ENCODE data around the gene MBD2.
A peak's percentile ranks its signal among the peaks of the same experiment; 100 is the strongest.
"Not testable (repeated sequence)": the region's sequence is repeated elsewhere in the genome, so short reads cannot be mapped to it uniquely, and the experiment has no call there.

Gene MBD2

DNA sequence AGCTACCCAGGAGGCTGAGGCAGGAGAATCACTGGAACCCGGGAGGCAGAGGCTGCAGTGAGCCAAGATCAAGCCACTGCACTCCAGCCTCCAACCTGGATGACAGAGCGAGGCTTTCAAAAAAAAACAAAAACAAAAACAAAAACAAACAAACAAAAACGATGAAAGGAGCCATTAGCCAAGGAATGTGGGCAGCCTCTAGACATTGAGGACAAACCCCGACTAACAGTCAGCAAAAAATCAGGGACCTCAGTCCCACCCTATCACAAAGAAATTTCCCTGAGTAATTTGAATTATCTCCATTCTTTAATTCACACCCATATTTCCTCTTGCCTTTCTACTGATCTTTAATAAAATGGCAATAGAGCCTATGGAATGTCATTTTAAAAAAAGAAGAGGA is 75.8 kb downstream of the MBD2 start:
- no peak for DNase-seq

DNA sequence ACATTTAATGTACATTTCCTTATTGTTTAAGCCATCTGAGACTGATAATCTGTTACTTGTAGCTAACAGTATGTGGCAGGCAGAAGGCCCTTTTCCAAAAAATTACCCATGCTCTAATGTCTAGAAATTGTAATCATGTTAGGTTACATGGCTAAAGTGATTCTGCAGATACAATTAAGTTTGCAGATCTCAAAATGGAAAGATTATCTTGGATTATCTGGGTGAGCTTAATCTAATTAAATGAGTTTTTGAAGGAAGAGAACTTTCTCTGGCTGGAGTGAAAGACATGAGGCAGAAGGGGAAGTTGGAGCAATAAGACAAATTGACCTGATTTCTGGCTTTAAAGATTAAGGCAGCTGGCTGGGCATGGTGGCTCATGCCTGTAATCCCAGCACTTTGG is 76.3 kb downstream of the MBD2 start:
- no peak for DNase-seq

DNA sequence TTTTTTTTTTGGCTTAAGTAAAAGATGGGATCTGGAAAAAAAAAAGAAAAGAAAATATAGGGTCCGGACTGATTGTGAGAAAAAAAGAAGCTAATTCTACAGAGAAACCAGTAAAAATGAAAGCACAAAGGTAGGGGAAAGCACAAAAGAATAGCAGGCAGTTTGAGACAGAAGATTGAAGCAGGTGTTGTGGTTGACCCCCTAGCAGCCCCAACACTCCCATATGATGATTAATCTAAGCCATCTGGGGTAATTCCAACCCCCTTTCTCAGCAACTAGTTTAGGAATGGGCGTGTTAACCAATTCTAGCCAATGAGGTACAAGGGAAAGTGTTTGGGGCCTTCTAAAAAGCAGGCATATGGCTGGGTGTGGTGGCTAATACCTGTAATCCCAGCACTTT is 77.0 kb downstream of the MBD2 start:
- DNase-seq: no peak

GRCh38 chr18:54141041-54141608 is 83.3 kb downstream of the MBD2 start:
- no peak for DNase-seq

- no peak for DNase-seq
Observed at GRCh38 chr18:54140641-54141040, 83.8 kb downstream of the MBD2 start.

DNA sequence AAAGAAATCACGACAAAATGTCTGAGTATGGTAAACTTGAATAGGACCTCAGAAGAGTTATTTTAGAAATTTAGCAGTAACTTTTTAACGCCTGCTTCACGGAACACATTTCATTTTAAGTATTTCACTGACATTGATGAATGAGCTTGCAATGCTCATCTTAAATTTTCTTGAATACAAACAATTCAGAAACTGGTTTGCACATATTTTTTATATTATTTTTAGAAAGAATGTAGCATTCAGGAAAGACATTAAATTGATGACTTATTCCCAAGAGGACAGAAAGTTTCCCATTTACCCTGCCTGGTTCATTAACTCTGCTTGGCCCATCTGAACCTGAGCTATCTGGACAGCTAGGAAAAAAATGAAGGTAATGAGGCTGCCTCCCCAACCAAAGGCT is 89.3 kb downstream of the MBD2 start:
- DNase-seq: no peak

DNA sequence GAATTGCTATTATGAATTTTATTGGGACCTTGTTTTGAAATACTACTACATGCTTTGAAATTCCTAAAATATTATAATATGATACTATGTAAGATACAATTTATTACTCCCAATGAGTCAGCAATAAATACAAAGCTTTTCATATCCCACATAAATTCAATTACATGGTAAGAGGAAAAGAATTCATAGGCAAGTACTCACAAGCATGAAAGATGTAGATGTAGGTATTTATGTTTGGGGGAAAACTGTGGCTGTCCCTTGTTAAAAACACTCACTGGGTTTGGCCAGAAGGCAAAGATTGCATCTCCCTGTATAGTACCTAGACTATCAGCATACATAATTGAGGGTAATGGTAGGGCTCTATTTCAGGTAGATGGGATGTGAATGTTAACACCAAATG is 90.4 kb downstream of the MBD2 start:
- DNase-seq: no peak

DNA sequence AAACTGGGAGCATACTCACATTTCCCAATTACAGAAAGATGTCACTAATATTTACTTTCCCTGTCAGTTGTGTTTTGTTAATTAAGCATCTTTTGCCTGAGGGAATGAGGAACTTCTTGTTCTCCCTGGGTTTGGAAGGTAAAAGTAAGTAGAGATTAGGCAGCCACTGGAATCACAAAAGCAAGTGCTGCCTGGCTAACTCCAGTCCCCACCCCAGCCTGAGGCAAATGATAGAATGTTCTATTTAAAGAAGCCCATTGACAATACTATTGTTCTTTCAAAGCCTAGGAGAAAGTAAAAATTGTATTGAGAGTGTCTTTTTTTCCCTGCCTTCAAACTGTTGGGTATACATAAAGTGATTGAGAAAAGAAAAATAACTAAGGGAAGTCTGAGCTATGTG is 93.8 kb downstream of the MBD2 start:
- DNase-seq: no peak

DNA sequence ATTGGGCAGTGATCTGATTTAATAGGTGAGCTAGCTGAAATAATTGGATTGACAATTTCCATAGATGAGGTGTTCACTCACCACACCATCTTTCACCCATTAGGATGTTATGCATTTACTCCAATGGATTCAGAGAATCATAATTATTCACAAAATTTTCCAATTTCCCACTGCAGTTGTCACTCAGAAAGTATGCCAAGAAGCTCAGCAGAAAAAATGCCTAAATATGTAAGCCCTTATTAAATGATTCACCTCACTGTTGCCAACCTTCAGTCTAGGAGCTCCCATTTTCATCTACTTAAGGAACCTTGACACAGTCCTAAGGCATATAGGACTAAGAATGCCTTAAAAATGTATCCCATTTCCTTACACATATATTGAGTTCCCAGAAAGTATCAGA is 94.3 kb downstream of the MBD2 start:
- no peak for DNase-seq

GRCh38 chr18:54129448-54130067 is 94.9 kb downstream of the MBD2 start:
- no peak for DNase-seq

DNA sequence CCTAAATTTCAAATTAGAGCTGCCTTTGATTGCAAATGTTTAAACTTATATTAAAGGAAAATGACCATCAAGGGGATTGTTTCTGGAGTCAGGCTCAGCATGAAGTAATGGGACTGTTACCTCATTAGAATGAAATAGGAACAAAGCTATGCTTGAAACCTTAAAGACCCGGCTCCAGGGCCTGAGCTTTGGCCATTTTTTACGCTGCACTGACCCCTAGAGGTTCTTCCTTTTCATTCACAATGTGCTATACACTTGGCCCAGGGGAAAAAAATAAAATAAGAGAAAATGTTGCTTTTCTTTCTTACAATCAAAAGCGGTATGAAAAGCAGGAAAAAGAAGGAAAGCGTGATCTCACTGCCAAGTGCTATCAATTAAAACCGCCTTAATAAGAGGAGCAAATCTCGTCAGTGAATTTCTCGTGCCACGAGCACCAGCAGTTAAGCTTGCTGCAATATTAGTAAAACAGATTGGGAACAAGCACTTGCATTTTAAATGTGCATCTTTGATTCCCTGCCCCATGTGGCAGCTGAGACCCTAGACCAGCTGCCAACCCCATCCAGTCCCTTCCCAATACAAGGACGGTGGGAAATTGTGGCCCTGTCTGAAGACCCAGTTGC is 96.6 kb downstream of the MBD2 start:
- DNase-seq: peak in 7 of 14 donors; percentile 2 to 23 (median 3)

DNA sequence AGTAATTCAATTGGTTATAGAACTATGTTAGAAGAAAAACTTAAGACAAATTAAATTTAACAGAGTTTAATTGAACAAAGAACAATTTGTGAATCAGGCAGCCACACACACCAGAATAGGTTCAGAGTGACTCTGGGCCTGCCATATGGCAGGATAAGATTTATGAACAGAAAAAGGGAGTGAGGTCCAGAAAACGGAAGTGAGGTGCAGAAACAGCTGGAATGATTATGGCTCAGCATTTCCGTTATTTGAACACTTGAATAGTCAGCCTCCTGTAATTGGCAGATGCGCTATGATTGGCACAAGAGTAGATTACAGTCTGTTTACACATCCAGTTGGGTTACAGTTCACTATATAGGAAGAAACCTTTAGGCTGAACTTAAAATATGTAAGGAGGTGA is 99.0 kb downstream of the MBD2 start:
- DNase-seq: no peak

DNA sequence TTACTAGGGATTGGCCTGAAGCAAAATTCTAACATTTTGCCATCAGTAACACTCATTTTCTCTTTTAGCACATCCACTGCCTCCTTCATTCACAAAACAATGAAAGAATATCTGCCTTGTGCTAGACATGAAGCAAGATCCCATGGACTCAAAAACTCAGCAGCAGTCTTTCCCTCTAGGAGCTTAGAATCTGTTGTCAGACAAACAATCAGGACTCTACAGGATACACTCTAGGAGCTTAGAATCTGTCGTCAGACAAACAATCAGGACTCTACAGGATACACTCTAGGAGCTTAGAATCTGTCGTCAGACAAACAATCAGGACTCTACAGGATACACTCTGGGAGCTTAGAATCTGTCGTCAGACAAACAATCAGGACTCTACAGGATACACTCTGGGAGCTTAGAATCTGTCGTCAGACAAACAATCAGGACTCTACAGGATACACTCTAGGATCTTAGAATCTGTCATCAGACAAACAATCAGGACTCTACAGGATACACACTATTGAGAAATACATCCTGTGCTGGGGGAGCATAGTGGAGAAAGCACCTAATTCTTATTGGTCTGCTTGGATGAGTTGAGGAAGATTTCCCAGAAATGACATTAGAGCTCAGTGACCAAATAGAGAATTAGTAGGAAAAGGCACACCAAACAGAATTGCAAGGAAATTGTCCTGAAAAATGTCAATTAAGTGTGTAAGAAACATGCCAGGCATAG is 100.6 kb downstream of the MBD2 start:
- DNase-seq: not testable (repeated sequence)

GRCh38 chr18:54119524-54120019 is 104.9 kb downstream of the MBD2 start:
- peak in 5 of 14 donors; percentile 6 to 33 (median 12) for DNase-seq

DNA sequence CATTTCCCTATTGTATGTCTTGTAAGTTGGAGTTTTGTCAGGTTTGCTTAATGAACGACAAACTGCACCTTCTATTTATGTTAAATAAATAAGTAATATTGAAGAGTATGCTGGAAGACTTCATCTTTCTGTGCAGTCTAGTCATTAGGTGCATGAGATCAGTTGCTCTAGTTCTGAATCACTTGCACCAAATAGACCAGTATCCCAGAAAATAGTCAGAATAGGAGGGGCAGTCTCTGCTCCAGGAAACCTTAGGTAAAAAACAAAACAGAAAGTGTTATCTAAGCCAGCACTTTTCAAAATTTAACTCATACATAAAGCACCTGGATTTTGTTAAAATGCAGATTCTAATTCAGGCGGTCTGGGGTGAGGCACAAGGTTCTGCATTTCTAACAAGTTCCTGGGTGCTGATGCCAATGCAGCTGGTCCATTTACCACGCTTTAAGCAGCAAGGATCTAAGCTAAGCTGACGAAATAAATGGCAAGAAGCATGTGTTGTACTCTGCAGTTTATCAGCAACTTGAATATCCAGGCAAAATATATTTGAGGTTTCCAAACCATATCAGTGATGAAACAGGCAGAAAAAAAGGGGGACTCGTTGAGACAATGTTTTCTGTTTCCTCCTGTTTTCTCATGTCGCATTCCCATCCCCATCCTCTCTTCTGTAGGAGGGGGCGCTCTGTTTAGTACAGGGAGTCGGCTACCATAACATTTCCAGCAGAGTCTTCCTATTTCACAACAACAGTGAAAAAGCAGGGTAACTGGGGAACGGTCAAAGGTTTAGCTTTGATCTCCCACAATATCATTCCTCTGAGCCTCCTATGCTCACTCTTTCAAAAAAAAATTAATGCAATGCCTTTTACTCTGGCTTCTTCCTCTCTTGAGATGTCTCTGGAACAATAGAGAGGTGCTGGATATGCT is 106.4 kb downstream of the MBD2 start:
- DNase-seq: no peak

GRCh38 chr18:54116541-54117257 is 107.8 kb downstream of the MBD2 start:
- DNase-seq: no peak

DNA sequence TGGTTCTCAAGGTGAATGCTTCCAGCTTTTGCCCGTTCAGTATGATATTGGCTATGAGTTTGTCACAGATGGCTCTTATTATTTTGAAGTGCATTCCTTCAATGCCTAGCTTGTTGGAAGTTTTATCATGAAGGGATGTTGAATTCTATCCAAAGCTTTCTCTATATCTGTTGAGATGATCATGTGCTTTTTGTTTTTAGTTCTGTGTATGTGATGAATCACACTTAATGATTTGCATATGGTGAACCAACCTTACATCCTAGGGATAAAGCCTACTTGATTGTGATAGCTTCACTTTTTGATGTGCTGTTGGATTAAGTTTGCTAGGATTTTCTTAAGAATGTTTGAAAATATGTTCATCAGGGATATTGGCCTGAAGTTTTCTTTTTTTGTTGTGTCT is 112.1 kb downstream of the MBD2 start:
- no peak for DNase-seq

GRCh38 chr18:54109131-54109683 is 115.3 kb downstream of the MBD2 start:
- no peak for DNase-seq

GRCh38 chr18:54102123-54102522 is 122.3 kb downstream of the MBD2 start:
- DNase-seq: no peak

Data from C1 segment of cervical spinal cord (tissue), 14 donors.